HG02938 (cell line): ENCODE measurements around the gene TOP3B.
"Not testable (repeated sequence)": the region's sequence is repeated elsewhere in the genome, so short reads cannot be mapped to it uniquely, and the experiment has no call there.

Experiments used
- ATAC-seq: cut with Tn5 transposase; IDR thresholded peaks from one replicate; pipeline ENCODE4 v1.9.1; 2021; ENCODE audit warnings: mild to moderate bottlenecking, moderate library complexity; ENCODE audit not compliant: unreplicated experiment

The TOP3B gene

GRCh38 chr22:21945453-21946261, 36.9 kb downstream of the TOP3B start:
- ATAC-seq, result no peak

- ATAC-seq, result no peak
These were observed 37.7 kb downstream of the TOP3B start for GRCh38 chr22:21944871-21945270.

GRCh38 chr22:21943571-21944448, 38.8 kb downstream of the TOP3B start:
- no peak for ATAC-seq

GRCh38 chr22:21942407-21943343, 39.9 kb downstream of the TOP3B start:
- no peak for ATAC-seq

GRCh38 chr22:21941921-21942320, 40.7 kb downstream of the TOP3B start:
- no peak for ATAC-seq

GRCh38 chr22:21940521-21940920, 42.1 kb downstream of the TOP3B start:
- no peak for ATAC-seq

GRCh38 chr22:21939935-21940334, 42.7 kb downstream of the TOP3B start:
- ATAC-seq, result not testable (repeated sequence)

GRCh38 chr22:21939461-21939913, 43.1 kb downstream of the TOP3B start:
- no peak for ATAC-seq

- no peak for ATAC-seq
These were observed 43.7 kb downstream of the TOP3B start for GRCh38 chr22:21938906-21939305.

- peak; percentile 76 for ATAC-seq
These were observed 44.3 kb downstream of the TOP3B start for GRCh38 chr22:21938071-21938822.

- ATAC-seq, result no peak
These were observed 44.8 kb downstream of the TOP3B start for GRCh38 chr22:21937821-21938070.

GRCh38 chr22:21937041-21937820, 45.4 kb downstream of the TOP3B start:
- no peak for ATAC-seq

GRCh38 chr22:21936151-21936775, 46.3 kb downstream of the TOP3B start:
- no peak for ATAC-seq

GRCh38 chr22:21933910-21934309, 48.7 kb downstream of the TOP3B start:
- ATAC-seq, result no peak

- ATAC-seq, result no peak
These were observed 49.2 kb downstream of the TOP3B start for GRCh38 chr22:21933413-21933812.

GRCh38 chr22:21932347-21932746, 50.2 kb downstream of the TOP3B start:
- ATAC-seq, result no peak

GRCh38 chr22:21931056-21931455, 51.5 kb downstream of the TOP3B start:
- no peak for ATAC-seq

GRCh38 chr22:21929253-21929652, 53.3 kb downstream of the TOP3B start:
- ATAC-seq, result no peak

GRCh38 chr22:21928048-21928447, 54.5 kb downstream of the TOP3B start:
- no peak for ATAC-seq
